HCT116 (cell line): ENCODE results near the gene TJP1. TPM values are rescaled to one million over a fixed set of nuclear protein-coding genes. Genes with fewer than 3 reads are reported as not detected.

Experiments used
- ATAC-seq: fragments of 200-7000 bp; cut with Tn5 transposase; 2 replicates; pipeline ENCODE4 v1.9.1; 2020; ENCODE audit warnings: mild to moderate bottlenecking, moderate library complexity
- BruUV-seq: library from RNA; stranded (reverse); fragments of 400-500 nt; replicated peaks from 2 replicates; lab custom pipeline; 2021; lab: Mats Ljungman, UMichigan
- CTCF ChIA-PET: fragments of 300-600 bp; sonication (Branson Sonifier 250); formaldehyde crosslinking; loops from one replicate; lab custom pipeline; 2021; ENCODE audit warnings: antibody characterized with exemption; lab: Charles Lee
- POLR2A ChIA-PET: fragments of 300-600, 350-600 bp; sonication (Branson Sonifier 250); formaldehyde crosslinking; loops from one replicate; lab custom pipeline; 2021; ENCODE audit warnings: antibody characterized with exemption; lab: Charles Lee
- RAD21 ChIA-PET, 2 experiments: fragments of 300-600 bp; sonication (Branson Sonifier 250); formaldehyde crosslinking; loops; one replicate each; lab custom pipeline; 2023; ENCODE audit warnings: low total read pairs in 2 of 2; ENCODE audit not compliant: uncharacterized antibody in 2 of 2, unreplicated experiment in 2 of 2, low non-redundant PET in 1 of 2; lab: Charles Lee
- DNase-seq: peaks from one replicate; pipeline ENCODE4 v3.0.0-alpha.2; 2010; ENCODE audit warnings: low read depth, low spot score
- H2AFZ ChIP-seq: fragments of 200-600 bp; shearing (Covaris generic), sonication (generic); 2 replicates; pipeline ENCODE4 v1.6.1; 2017; ENCODE audit warnings: low read depth, mixed run types, mixed read lengths, antibody characterized with exemption, low read length; ENCODE audit not compliant: poor library complexity, severe bottlenecking
- H3K27ac ChIP-seq: 2 replicates; pipeline ENCODE4 v1.5.1; 2012; ENCODE audit warnings: low read depth, low read length
- H3K27me3 ChIP-seq: fragments of 200-600 bp; sonication (generic); 2 replicates; pipeline ENCODE4 v1.6.1; 2016; ENCODE audit warnings: mixed run types, low read length, mixed read lengths; ENCODE audit not compliant: insufficient read depth
- H3K36me3 ChIP-seq, 2 experiments: fragments of 200-500 bp in 1 of 2; fragments of 200-600 bp in 1 of 2; sonication (Bioruptor generic) in 1 of 2; sonication (generic) in 1 of 2; 2 replicates each; pipeline versions ENCODE4 v1.5.1 to v1.6.1; 2014 to 2016; ENCODE audit warnings: low read length in 2 of 2, inconsistent platforms in 1 of 2, mixed read lengths in 1 of 2, mixed run types in 1 of 2; ENCODE audit not compliant: insufficient read depth in 2 of 2, control insufficient read depth in 1 of 2
- H3K4me1 ChIP-seq, 2 experiments: fragments of 200-600 bp in 1 of 2; sonication (generic) in 1 of 2; 2 replicates each; pipeline versions ENCODE4 v1.5.1 to v1.6.1; 2012 to 2017; ENCODE audit warnings: low read length in 2 of 2, inconsistent platforms in 1 of 2, mild to moderate bottlenecking in 1 of 2, mixed read lengths in 1 of 2, mixed run types in 1 of 2, moderate library complexity in 1 of 2; ENCODE audit not compliant: insufficient read depth in 2 of 2, control insufficient read depth in 1 of 2
- H3K4me2 ChIP-seq: fragments of 200-600 bp; sonication (generic); 2 replicates; pipeline ENCODE4 v1.6.1; 2017; ENCODE audit warnings: mixed run types, low read length, mixed read lengths
- H3K4me3 ChIP-seq, 2 experiments: fragments of 200-600 bp in 1 of 2; sonication (generic) in 1 of 2; replicated peaks in 1 of 2; 2 replicates each; pipeline ENCODE4 v1.5.1; 2011 to 2016; ENCODE audit warnings: low read length in 2 of 2, control low read depth in 1 of 2, low read depth in 1 of 2, mild to moderate bottlenecking in 1 of 2, mixed read lengths in 1 of 2, mixed run types in 1 of 2
- H3K79me2 ChIP-seq: fragments of 200-600 bp; sonication (generic); 2 replicates; pipeline ENCODE4 v1.6.1; 2017; ENCODE audit warnings: mild to moderate bottlenecking, mixed run types, low read length, moderate library complexity, mixed read lengths; ENCODE audit not compliant: insufficient read depth
- H3K9ac ChIP-seq: fragments of 200-600 bp; sonication (generic); 2 replicates; pipeline ENCODE4 v1.6.1; 2016; ENCODE audit warnings: low read length, mixed read lengths
- H3K9me2 ChIP-seq: fragments of 200-600 bp; sonication (generic), shearing (Covaris generic); 2 replicates; pipeline ENCODE4 v1.6.1; 2017; ENCODE audit warnings: mixed run types, mild to moderate bottlenecking, moderate library complexity; ENCODE audit not compliant: insufficient read depth
- H3K9me3 ChIP-seq, 2 experiments: fragments of 200-500 bp in 1 of 2; fragments of 200-600 bp in 1 of 2; sonication (Bioruptor generic) in 1 of 2; sonication (generic) in 1 of 2; 2 replicates each; pipeline ENCODE4 v1.6.1; 2014 to 2017; ENCODE audit warnings: low read length in 2 of 2, mixed read lengths in 2 of 2, inconsistent platforms in 1 of 2, low read depth in 1 of 2, mild to moderate bottlenecking in 1 of 2, mixed run types in 1 of 2, moderate library complexity in 1 of 2; ENCODE audit not compliant: control insufficient read depth in 1 of 2, insufficient read depth in 1 of 2
- H4K20me1 ChIP-seq: fragments of 200-600 bp; sonication (generic), shearing (Covaris generic); 2 replicates; pipeline ENCODE4 v1.6.1; 2017; ENCODE audit warnings: mixed run types, mild to moderate bottlenecking, moderate library complexity; ENCODE audit not compliant: insufficient read depth
- CBX3 ChIP-seq: IDR thresholded peaks from 2 replicates; pipeline ENCODE4 v1.6.1; 2012; ENCODE audit warnings: low read depth
- CEBPB ChIP-seq: IDR thresholded peaks from 2 replicates; pipeline ENCODE4 v1.6.1; 2012; ENCODE audit warnings: low read depth
- EZH2phosphoT487 ChIP-seq: fragments of 200-600 bp; IDR thresholded peaks from 2 replicates; pipeline ENCODE4 v1.6.1; 2018; ENCODE audit warnings: antibody characterized with exemption, borderline replicate concordance
- FOSL1 ChIP-seq: IDR thresholded peaks from 2 replicates; pipeline ENCODE4 v1.6.1; 2012; ENCODE audit warnings: low read depth
- JUND ChIP-seq: IDR thresholded peaks from 2 replicates; pipeline ENCODE4 v1.6.1; 2012
- POLR2AphosphoS5 ChIP-seq: IDR thresholded peaks from 2 replicates; pipeline ENCODE4 v1.6.1; 2011; ENCODE audit warnings: mild to moderate bottlenecking, low read depth, low read length, moderate library complexity
- RAD21 ChIP-seq: IDR thresholded peaks from 2 replicates; pipeline ENCODE4 v1.6.1; 2012; ENCODE audit warnings: low read depth, mild to moderate bottlenecking
- SRF ChIP-seq: IDR thresholded peaks from 2 replicates; pipeline ENCODE4 v1.6.1; 2012; ENCODE audit warnings: low read depth
- YY1 ChIP-seq: IDR thresholded peaks from 2 replicates; pipeline ENCODE4 v1.6.1; 2011; ENCODE audit warnings: low read length, low read depth, moderate library complexity, mild to moderate bottlenecking; ENCODE audit not compliant: insufficient replicate concordance; ENCODE audit errors: extremely low read depth
- ZFX ChIP-seq: fragments of 450-650 bp; IDR thresholded peaks from 2 replicates; pipeline ENCODE4 v1.6.1; 2017
- ZNF274 ChIP-seq: fragments of 200-500 bp; sonication (Bioruptor generic); IDR thresholded peaks from 2 replicates; pipeline ENCODE4 v1.6.1; 2014; ENCODE audit warnings: mild to moderate bottlenecking, low read depth, low read length, inconsistent platforms
- intact Hi-C: fragments of 100-400 bp; cut with micrococcal nuclease; formaldehyde crosslinking; loops from 2 replicates; pipeline ENCODE4 v1.10.0; 2022
- total RNA-seq: library from RNA; stranded (reverse); gene quantifications from one replicate; pipeline ENCODE4 v1.2.1, GENCODE V29; 2021; ENCODE audit not compliant: unreplicated experiment
- TF ChIP-seq, protein P1 (sequence below): IDR thresholded peaks from 2 replicates; pipeline ENCODE4 v1.6.1; 2012
- TF ChIP-seq, protein P2 (sequence below): IDR thresholded peaks from 2 replicates; pipeline ENCODE4 v1.6.1; 2011; ENCODE audit warnings: mild to moderate bottlenecking, low read length, moderate library complexity; ENCODE audit not compliant: insufficient replicate concordance; ENCODE audit errors: extremely low read depth

Gene TJP1
- total RNA-seq, 1 experiment from 2014 or later: 83.6 TPM

DNA sequence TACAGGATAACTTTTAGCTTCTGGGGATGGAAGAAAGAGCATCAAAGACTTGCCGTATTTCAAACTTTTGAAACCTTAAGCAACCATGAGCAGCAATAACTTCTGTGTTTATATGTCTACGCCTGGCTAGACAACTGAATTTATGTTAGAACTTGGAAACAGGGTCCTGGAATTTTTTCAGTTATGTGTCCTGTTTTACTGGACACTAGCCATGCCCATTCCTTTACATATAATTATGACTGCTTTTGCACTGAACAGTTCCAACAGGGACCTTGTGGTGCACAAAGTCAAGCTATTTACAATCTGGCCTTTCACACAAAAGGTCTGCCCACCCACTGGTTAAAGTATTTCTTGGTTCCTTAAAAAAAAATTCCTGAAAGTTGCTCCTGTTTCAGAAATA, 37.1 kb downstream of the TJP1 start:
- H3K9me2 ChIP-seq: no peaks in the 10 kb centered on the region
- H3K9ac ChIP-seq: no peak overlapping the region
- no peak for ATAC-seq
- no peaks in the 10 kb centered on the region for H3K27me3 ChIP-seq
- intact Hi-C loops: no loop called here
- TF ChIP-seq ZNF274 (no peak), POLR2AphosphoS5 (no peak), EZH2phosphoT487 (no peak), ZFX (no peak), RAD21 (no peak), CBX3 (no peak), YY1 (no peak), CEBPB (no peak), JUND (no peak), FOSL1 (no peak), SRF (no peak)
- TF ChIP-seq, protein P1, sequence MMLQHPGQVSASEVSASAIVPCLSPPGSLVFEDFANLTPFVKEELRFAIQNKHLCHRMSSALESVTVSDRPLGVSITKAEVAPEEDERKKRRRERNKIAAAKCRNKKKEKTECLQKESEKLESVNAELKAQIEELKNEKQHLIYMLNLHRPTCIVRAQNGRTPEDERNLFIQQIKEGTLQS: no peak
- TF ChIP-seq, protein P2, sequence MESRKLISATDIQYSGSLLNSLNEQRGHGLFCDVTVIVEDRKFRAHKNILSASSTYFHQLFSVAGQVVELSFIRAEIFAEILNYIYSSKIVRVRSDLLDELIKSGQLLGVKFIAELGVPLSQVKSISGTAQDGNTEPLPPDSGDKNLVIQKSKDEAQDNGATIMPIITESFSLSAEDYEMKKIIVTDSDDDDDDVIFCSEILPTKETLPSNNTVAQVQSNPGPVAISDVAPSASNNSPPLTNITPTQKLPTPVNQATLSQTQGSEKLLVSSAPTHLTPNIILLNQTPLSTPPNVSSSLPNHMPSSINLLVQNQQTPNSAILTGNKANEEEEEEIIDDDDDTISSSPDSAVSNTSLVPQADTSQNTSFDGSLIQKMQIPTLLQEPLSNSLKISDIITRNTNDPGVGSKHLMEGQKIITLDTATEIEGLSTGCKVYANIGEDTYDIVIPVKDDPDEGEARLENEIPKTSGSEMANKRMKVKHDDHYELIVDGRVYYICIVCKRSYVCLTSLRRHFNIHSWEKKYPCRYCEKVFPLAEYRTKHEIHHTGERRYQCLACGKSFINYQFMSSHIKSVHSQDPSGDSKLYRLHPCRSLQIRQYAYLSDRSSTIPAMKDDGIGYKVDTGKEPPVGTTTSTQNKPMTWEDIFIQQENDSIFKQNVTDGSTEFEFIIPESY: no peak
- H3K79me2 ChIP-seq: peaks cover 82% of the 10 kb centered on the region
- ChIA-PET POLR2A (no interaction called here), CTCF (no interaction called here), RAD21 (no interaction called here)
- H3K4me2 ChIP-seq: peak overlapping the region; percentile 54
- H3K36me3 ChIP-seq: peaks cover 0 to 5% of the 10 kb centered on the region in 2 experiments; a peak in 1 of 4 replicates
- no peak overlapping the region for H2AFZ ChIP-seq
- H3K4me1 ChIP-seq: peaks cover 0 to 51% of the 10 kb centered on the region in 2 experiments; a peak in 3 of 4 replicates
- no peak overlapping the region for H3K27ac ChIP-seq
- H3K9me3 ChIP-seq: no peaks in the 10 kb centered on the region
- BruUV-seq: no TSS peak
- H3K4me3 ChIP-seq: no peak overlapping the region
- H4K20me1 ChIP-seq: peaks cover 9% of the 10 kb centered on the region; the same call in 1 of the 2 replicates
- DNase-seq: no peak
